H9 (cell line): Measurements from ENCODE around the gene C7. TPM values are rescaled to one million over a fixed set of nuclear protein-coding genes. Genes with fewer than 3 reads are reported as not detected.

ENCODE experiments used
- DNase-seq: peaks from one replicate; pipeline ENCODE4 v3.0.0-alpha.2; 2017
- H2AFZ ChIP-seq: one replicate; pipeline ENCODE4 v1.6.1; 2013; ENCODE audit warnings: mild to moderate bottlenecking, low read length, control low read depth, moderate library complexity
- H2AK5ac ChIP-seq: 2 replicates; pipeline ENCODE4 v1.6.1; 2013; ENCODE audit warnings: low read length, control low read depth, mixed read lengths; ENCODE audit not compliant: insufficient read length
- H2BK120ac ChIP-seq: one replicate; pipeline ENCODE4 v1.6.1; 2013; ENCODE audit warnings: low read depth, mild to moderate bottlenecking, low read length, control low read depth, inconsistent platforms; ENCODE audit not compliant: poor library complexity, severe bottlenecking
- H2BK12ac ChIP-seq: 2 replicates; pipeline ENCODE4 v1.6.1; 2013; ENCODE audit warnings: low read length, control low read depth, mixed read lengths, low read depth; ENCODE audit not compliant: insufficient read length
- H2BK15ac ChIP-seq: 2 replicates; pipeline ENCODE4 v1.6.1; 2013; ENCODE audit warnings: low read depth, low read length, control low read depth
- H2BK20ac ChIP-seq: one replicate; pipeline ENCODE4 v1.6.1; 2013; ENCODE audit warnings: low read depth, mild to moderate bottlenecking, low read length, control low read depth, inconsistent platforms; ENCODE audit not compliant: poor library complexity, severe bottlenecking
- H2BK5ac ChIP-seq: 2 replicates; pipeline ENCODE4 v1.6.1; 2013; ENCODE audit warnings: low read length, control low read depth, mixed read lengths; ENCODE audit not compliant: insufficient read length
- H3K14ac ChIP-seq: 2 replicates; pipeline ENCODE4 v1.6.1; 2013; ENCODE audit warnings: low read length, control low read depth; ENCODE audit not compliant: insufficient read depth
- H3K18ac ChIP-seq: 2 replicates; pipeline ENCODE4 v1.6.1; 2013; ENCODE audit warnings: low read depth, mild to moderate bottlenecking, mixed read lengths, low read length, control low read depth; ENCODE audit not compliant: insufficient read length
- H3K23ac ChIP-seq: 2 replicates; pipeline ENCODE4 v1.6.1; 2013; ENCODE audit warnings: low read length, control low read depth, mixed read lengths, low read depth; ENCODE audit not compliant: insufficient read length
- H3K23me2 ChIP-seq: 2 replicates; pipeline ENCODE4 v1.6.1; 2013; ENCODE audit warnings: low read depth, mild to moderate bottlenecking, mixed read lengths, low read length, control low read depth; ENCODE audit not compliant: insufficient read length, poor library complexity, severe bottlenecking
- H3K27ac ChIP-seq: 2 replicates; pipeline ENCODE4 v1.5.1; 2013; ENCODE audit warnings: low read length, control low read depth, mixed read lengths, low read depth; ENCODE audit not compliant: insufficient read length
- H3K27me3 ChIP-seq: 2 replicates; pipeline ENCODE4 v1.6.1; 2013; ENCODE audit warnings: low read length, control low read depth, inconsistent platforms; ENCODE audit not compliant: insufficient read depth
- H3K4ac ChIP-seq: 2 replicates; pipeline ENCODE4 v1.6.1; 2013; ENCODE audit warnings: low read depth, mild to moderate bottlenecking, control low read depth, inconsistent platforms, low read length, moderate library complexity
- H3K4me1 ChIP-seq: 2 replicates; pipeline ENCODE4 v1.6.1; 2013; ENCODE audit warnings: low read length, control low read depth, inconsistent platforms; ENCODE audit not compliant: insufficient read depth
- H3K4me2 ChIP-seq: 2 replicates; pipeline ENCODE4 v1.6.1; 2013; ENCODE audit warnings: low read length, control low read depth, mixed read lengths; ENCODE audit not compliant: insufficient read length, insufficient read depth
- H3K56ac ChIP-seq: 2 replicates; pipeline ENCODE4 v1.6.1; 2013; ENCODE audit warnings: low read depth, mild to moderate bottlenecking, mixed read lengths, low read length, control low read depth; ENCODE audit not compliant: insufficient read length
- H3K79me1 ChIP-seq: 2 replicates; pipeline ENCODE4 v1.6.1; 2013; ENCODE audit warnings: low read depth, mild to moderate bottlenecking, moderate library complexity, low read length, control low read depth, inconsistent platforms; ENCODE audit not compliant: insufficient read depth, poor library complexity, severe bottlenecking
- H3K79me2 ChIP-seq: 2 replicates; pipeline ENCODE4 v1.6.1; 2013; ENCODE audit warnings: low read length, control low read depth, inconsistent platforms; ENCODE audit not compliant: insufficient read depth
- H3K9ac ChIP-seq: 2 replicates; pipeline ENCODE4 v1.6.1; 2013; ENCODE audit warnings: low read length, control low read depth, mixed read lengths; ENCODE audit not compliant: insufficient read length; ENCODE audit errors: extremely low read depth
- H3K9me3 ChIP-seq: one replicate; pipeline ENCODE4 v1.6.1; 2013; ENCODE audit warnings: low read depth, low read length, inconsistent platforms; ENCODE audit not compliant: control insufficient read depth
- H3T11ph ChIP-seq: one replicate; pipeline ENCODE4 v1.6.1; 2013; ENCODE audit warnings: mild to moderate bottlenecking, low read length, control low read depth, inconsistent platforms
- H4K20me1 ChIP-seq: one replicate; pipeline ENCODE4 v1.6.1; 2013; ENCODE audit not compliant: control insufficient read depth, insufficient read length, insufficient read depth
- H4K5ac ChIP-seq: 2 replicates; pipeline ENCODE4 v1.6.1; 2013; ENCODE audit warnings: low read depth, mild to moderate bottlenecking, mixed read lengths, low read length, control low read depth; ENCODE audit not compliant: insufficient read length
- H4K8ac ChIP-seq: replicated peaks from 2 replicates; pipeline ENCODE4 v1.6.1; 2013; ENCODE audit warnings: low read length, control low read depth, mixed read lengths, low read depth; ENCODE audit not compliant: insufficient read length
- H4K91ac ChIP-seq: 2 replicates; pipeline ENCODE4 v1.6.1; 2013; ENCODE audit warnings: low read depth, mild to moderate bottlenecking, moderate library complexity, mixed read lengths, low read length, control low read depth; ENCODE audit not compliant: insufficient read length
- H3K27ac Mint-ChIP-seq, 3 experiments: 2 replicates in 2 of 3; 3 replicates in 1 of 3; pipeline ENCODE4 v1.8.0; 2020 to 2021; ENCODE audit warnings: mixed read lengths in 3 of 3, mild to moderate bottlenecking in 1 of 3, moderate library complexity in 1 of 3
- H3K27me3 Mint-ChIP-seq: 2 replicates; pipeline ENCODE4 v1.8.0; 2021; ENCODE audit warnings: low read depth, mild to moderate bottlenecking, moderate library complexity, mixed read lengths
- H3K36me3 Mint-ChIP-seq, 3 experiments: 2 replicates in 2 of 3; 3 replicates in 1 of 3; pipeline ENCODE4 v1.8.0; 2020 to 2021; ENCODE audit warnings: low read depth in 3 of 3, mixed read lengths in 3 of 3; ENCODE audit not compliant: insufficient read depth in 1 of 3
- H3K4me1 Mint-ChIP-seq, 2 experiments: 2 replicates each; pipeline ENCODE4 v1.8.0; 2020; ENCODE audit warnings: mixed read lengths in 2 of 2
- H3K4me3 Mint-ChIP-seq, 2 experiments: 2 replicates in 1 of 2; 3 replicates in 1 of 2; pipeline ENCODE4 v1.8.0; 2020 to 2021; ENCODE audit warnings: mild to moderate bottlenecking in 2 of 2, mixed read lengths in 2 of 2, moderate library complexity in 1 of 2
- H3K9me3 Mint-ChIP-seq, 2 experiments: 2 replicates in 1 of 2; 3 replicates in 1 of 2; pipeline ENCODE4 v1.8.0; 2020; ENCODE audit warnings: mild to moderate bottlenecking in 2 of 2, mixed read lengths in 2 of 2, moderate library complexity in 1 of 2
- CTCF ChIP-seq: fragments of 200-600 bp; sonication (generic); conservative IDR thresholded peaks from 3 replicates; pipeline ENCODE4 v1.8.0; 2021; ENCODE audit warnings: antibody characterized with exemption, mild to moderate bottlenecking
- WGBS: extraction: QIAGEN DNeasy Blood & Tissue Kit; methylation state at CpG from one replicate; pipeline ENCODE4 v1.1.7; 2013; ENCODE audit warnings: missing lambda C conversion rate, low lambda C conversion rate, mixed read lengths; ENCODE audit not compliant: insufficient read length; ENCODE audit errors: extremely low coverage; 5-methylcytosine and 5-hydroxymethylcytosine counted together
- total RNA-seq: library from RNA; stranded (reverse); gene quantifications from 2 replicates; pipeline ENCODE4 v1.2.1, GENCODE V29; 2021

Gene C7
- total RNA-seq, 1 experiment from 2014 or later = 0.52 TPM

DNA sequence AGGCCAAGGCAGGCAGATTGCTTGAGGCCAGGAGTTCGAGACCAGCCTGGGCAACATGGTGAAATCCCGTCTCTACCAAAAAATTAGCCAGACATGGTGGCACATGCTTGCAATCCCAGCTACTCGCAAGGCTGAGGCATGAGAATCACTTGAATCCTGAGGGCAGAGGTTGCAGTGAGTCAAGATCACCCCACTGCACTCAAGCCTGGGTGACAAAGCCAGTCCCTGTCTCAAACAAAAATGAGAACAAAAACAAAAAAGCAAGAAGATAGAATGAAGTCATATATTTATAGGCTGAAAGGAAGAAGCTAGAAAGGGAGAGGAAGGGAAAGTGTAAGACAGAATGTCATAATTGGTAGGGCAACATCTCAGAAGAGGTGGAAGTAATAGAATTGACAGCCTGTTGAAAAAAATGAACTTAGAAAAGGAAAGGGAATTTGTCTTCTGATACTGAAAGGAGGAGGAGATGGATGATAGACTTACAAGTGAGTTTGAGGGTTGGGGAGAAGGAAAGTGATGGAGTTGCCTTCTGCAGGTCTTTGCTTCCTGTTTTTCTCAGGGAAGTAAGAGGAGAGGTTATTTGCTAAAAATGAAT lies 35.9 kb upstream of the C7 start:
- no peak for TF ChIP-seq CTCF
- H3K4ac ChIP-seq = no peak overlapping the region
- H4K8ac ChIP-seq = no peak overlapping the region
- H2BK12ac ChIP-seq = no peak overlapping the region
- H3K4me1 ChIP-seq = peaks cover 3% of the 10 kb centered on the region; the same call in 1 of the 2 replicates
- no peak overlapping the region for H3K4me3 Mint-ChIP-seq
- no peak overlapping the region for H4K91ac ChIP-seq
- no peak overlapping the region for H3K9ac ChIP-seq
- no peak overlapping the region for H2BK5ac ChIP-seq
- no peak overlapping the region for H3K56ac ChIP-seq
- H3K79me2 ChIP-seq = no peaks in the 10 kb centered on the region
- no peak overlapping the region for H3K4me2 ChIP-seq
- peaks cover 8% of the 10 kb centered on the region in 2 experiments for H3K4me1 Mint-ChIP-seq
- H3K79me1 ChIP-seq = no peaks in the 10 kb centered on the region
- no peak overlapping the region for H2BK15ac ChIP-seq
- no peak overlapping the region for H3K18ac ChIP-seq
- no peaks in the 10 kb centered on the region for H3K23me2 ChIP-seq
- no peak overlapping the region for H3K27ac Mint-ChIP-seq
- no peaks in the 10 kb centered on the region for H4K20me1 ChIP-seq
- H2AK5ac ChIP-seq = no peak overlapping the region
- no peaks in the 10 kb centered on the region for H3K27me3 Mint-ChIP-seq
- H3K36me3 Mint-ChIP-seq = peaks cover 3 to 15% (median 5%) of the 10 kb centered on the region in 3 experiments; a peak in 5 of 7 replicates
- no peak for DNase-seq
- H3K23ac ChIP-seq = no peak overlapping the region
- no peak overlapping the region for H3K27ac ChIP-seq
- no peaks in the 10 kb centered on the region for H3K27me3 ChIP-seq
- no peak overlapping the region for H3K14ac ChIP-seq
- H3T11ph ChIP-seq = no peak overlapping the region
- H4K5ac ChIP-seq = no peak overlapping the region
- WGBS = no CpG with 5 or more reads among the region's 3 CpGs
- no peaks in the 10 kb centered on the region for H3K9me3 ChIP-seq
- no peak overlapping the region for H2BK120ac ChIP-seq
- H3K9me3 Mint-ChIP-seq = peaks cover 12 to 14% of the 10 kb centered on the region in 2 experiments
- H2BK20ac ChIP-seq = no peak overlapping the region
- no peak overlapping the region for H2AFZ ChIP-seq
